GM19043 (cell line): ENCODE data around the gene EIF2B4.
"Not testable (repeated sequence)": the region's sequence is repeated elsewhere in the genome, so short reads cannot be mapped to it uniquely, and the experiment has no call there.

Experiments
- ATAC-seq: cut with Tn5 transposase; IDR thresholded peaks from one replicate; pipeline ENCODE4 v1.9.1; 2021; ENCODE audit warnings: low read depth; ENCODE audit not compliant: unreplicated experiment

The EIF2B4 gene

GRCh38 chr2:27350106-27350693 is 19.9 kb downstream of the EIF2B4 start:
- no peak for ATAC-seq

- ATAC-seq: no peak
Observed at GRCh38 chr2:27347641-27348040, 22.5 kb downstream of the EIF2B4 start.

GRCh38 chr2:27336173-27336572 is 34.0 kb downstream of the EIF2B4 start:
- ATAC-seq: no peak

- no peak for ATAC-seq
Observed at GRCh38 chr2:27335311-27335710, 34.8 kb downstream of the EIF2B4 start.

- ATAC-seq: no peak
Observed at GRCh38 chr2:27324720-27325119, 45.4 kb downstream of the EIF2B4 start.

- no peak for ATAC-seq
Observed at GRCh38 chr2:27323596-27324285, 46.4 kb downstream of the EIF2B4 start.

- peak; percentile 93 for ATAC-seq
Observed at GRCh38 chr2:27322766-27323595, 47.2 kb downstream of the EIF2B4 start, which contains the start of gene MPV17. Gene MPV17 (minus strand): TSS chr2:27323097. CDS start chr2:27322517, 580 bp downstream.

GRCh38 chr2:27322301-27322765 is 47.8 kb downstream of the EIF2B4 start:
- ATAC-seq: no peak

- ATAC-seq: no peak
Observed at GRCh38 chr2:27320958-27321543, 49.1 kb downstream of the EIF2B4 start.

GRCh38 chr2:27319839-27320238 is 50.3 kb downstream of the EIF2B4 start:
- ATAC-seq: not testable (repeated sequence)

- ATAC-seq: no peak
Observed at GRCh38 chr2:27316655-27317412, 53.3 kb downstream of the EIF2B4 start.

- ATAC-seq: no peak
Observed at GRCh38 chr2:27315122-27315521, 55.0 kb downstream of the EIF2B4 start.

GRCh38 chr2:27314709-27315108 is 55.4 kb downstream of the EIF2B4 start:
- no peak for ATAC-seq
